Subcutaneous adipose tissue (tissue), 4 donors: ENCODE measurements around the gene NOD2. TPM values are rescaled to one million over a fixed set of nuclear protein-coding genes. Genes with fewer than 3 reads are reported as not detected.

Experiments
- total RNA-seq, 4 donors: library from RNA; depleted of rRNA; stranded (reverse); fragments of >200 nt; gene quantifications; one replicate each; pipeline ENCODE4 v1.1.0, GENCODE V29; 2016
- TF ChIP-seq, protein P1 (sequence below): fragments of 450-650 bp; IDR thresholded peaks from one replicate; pipeline ENCODE4 v1.5.1; 2016; ENCODE audit warnings: low read depth, mild to moderate bottlenecking, control low read depth, antibody characterized with exemption, moderate library complexity

The NOD2 gene
- total RNA-seq, 4 donors from 2014 or later = 0.94 to 10.2 (median 3.1) TPM

DNA sequence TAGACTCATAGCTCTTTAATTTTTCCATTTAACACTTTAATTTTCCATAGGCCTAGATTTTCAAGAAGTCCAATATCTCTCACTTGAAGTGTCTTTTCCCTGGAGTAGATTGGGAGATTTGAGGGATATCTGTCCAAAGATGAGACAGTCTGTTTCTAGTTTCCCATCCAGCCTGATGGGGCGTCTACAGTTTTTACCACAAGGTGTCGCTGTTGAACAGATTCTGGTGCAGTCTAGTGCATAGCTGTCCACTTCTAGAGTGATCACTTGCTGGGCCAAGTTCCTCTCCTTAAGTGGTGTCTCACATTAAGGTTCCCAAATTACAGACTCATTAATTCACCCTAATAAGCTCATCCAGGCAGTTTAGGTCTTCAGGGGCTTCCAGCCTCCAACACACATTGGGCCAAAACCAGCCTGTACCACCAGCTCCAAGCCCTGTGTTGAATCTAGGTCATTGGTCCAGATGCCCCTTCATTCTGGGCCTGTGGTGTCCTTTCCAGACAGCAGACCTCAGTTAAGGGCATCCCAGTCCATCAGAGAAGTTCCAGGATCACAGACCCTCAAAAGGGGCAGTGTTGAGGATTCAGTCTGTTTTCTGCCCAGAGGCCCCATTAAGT lies 21.7 kb upstream of the NOD2 start:
- TF ChIP-seq, protein P1, sequence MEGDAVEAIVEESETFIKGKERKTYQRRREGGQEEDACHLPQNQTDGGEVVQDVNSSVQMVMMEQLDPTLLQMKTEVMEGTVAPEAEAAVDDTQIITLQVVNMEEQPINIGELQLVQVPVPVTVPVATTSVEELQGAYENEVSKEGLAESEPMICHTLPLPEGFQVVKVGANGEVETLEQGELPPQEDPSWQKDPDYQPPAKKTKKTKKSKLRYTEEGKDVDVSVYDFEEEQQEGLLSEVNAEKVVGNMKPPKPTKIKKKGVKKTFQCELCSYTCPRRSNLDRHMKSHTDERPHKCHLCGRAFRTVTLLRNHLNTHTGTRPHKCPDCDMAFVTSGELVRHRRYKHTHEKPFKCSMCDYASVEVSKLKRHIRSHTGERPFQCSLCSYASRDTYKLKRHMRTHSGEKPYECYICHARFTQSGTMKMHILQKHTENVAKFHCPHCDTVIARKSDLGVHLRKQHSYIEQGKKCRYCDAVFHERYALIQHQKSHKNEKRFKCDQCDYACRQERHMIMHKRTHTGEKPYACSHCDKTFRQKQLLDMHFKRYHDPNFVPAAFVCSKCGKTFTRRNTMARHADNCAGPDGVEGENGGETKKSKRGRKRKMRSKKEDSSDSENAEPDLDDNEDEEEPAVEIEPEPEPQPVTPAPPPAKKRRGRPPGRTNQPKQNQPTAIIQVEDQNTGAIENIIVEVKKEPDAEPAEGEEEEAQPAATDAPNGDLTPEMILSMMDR = no peak

DNA sequence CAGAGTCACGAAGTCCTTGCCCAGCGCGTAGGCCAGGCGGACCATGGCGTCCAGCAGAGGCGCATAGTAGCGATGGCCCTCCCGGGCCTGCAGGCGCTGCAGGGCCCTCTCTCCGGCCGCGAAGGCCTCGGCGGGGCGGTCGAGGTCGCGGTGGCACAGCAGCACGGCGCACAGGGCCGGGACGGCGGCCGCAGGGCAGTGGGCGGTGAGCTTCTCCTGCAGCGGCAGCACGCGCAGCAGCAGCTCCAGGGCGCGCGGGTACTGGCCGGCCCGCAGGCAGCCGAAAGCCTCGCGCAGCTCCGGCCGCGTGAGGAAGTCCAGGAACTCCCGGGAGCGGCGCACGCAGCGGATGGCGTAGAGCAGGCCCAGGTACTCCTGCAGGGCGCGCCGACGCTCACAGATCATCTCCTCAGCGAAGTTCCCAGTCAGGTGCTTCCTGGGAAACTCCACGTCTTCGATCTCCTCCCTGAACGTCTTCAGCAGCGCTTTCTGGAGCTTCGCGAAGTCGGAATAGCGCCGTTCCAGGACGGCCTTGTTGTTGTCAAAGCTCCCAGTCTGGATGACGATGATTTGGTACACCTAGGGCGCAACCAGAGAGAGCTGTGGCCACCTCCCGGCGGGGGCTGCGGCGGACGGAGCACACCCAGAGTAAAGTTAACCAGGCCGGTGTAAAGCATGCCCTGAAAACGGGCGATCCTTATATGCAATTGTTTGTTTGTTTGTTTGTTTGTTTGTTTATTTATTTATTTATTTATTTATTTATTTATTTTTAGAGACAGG lies 19.7 kb upstream of the NOD2 start:
- TF ChIP-seq, protein P1 = no peak

DNA sequence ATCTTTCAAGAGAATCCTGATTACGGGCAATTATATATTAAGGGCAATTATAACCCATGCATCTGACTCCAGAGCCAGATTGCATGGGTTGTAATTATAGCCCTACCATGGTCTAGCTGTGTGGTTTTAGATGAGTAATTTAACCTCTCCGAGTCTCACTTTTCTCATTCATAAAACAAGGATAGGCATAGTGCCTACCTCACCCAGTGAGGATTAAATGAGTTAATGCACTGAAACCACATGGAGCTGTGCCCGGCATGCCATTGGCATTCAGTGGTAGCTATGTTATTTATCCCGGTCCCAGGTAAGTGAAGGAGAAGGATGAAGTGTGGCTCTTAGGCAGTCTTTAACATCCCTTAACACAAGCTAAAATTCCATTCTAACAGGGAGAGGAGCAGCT lies 18.6 kb upstream of the NOD2 start:
- TF ChIP-seq, protein P1 = no peak

DNA sequence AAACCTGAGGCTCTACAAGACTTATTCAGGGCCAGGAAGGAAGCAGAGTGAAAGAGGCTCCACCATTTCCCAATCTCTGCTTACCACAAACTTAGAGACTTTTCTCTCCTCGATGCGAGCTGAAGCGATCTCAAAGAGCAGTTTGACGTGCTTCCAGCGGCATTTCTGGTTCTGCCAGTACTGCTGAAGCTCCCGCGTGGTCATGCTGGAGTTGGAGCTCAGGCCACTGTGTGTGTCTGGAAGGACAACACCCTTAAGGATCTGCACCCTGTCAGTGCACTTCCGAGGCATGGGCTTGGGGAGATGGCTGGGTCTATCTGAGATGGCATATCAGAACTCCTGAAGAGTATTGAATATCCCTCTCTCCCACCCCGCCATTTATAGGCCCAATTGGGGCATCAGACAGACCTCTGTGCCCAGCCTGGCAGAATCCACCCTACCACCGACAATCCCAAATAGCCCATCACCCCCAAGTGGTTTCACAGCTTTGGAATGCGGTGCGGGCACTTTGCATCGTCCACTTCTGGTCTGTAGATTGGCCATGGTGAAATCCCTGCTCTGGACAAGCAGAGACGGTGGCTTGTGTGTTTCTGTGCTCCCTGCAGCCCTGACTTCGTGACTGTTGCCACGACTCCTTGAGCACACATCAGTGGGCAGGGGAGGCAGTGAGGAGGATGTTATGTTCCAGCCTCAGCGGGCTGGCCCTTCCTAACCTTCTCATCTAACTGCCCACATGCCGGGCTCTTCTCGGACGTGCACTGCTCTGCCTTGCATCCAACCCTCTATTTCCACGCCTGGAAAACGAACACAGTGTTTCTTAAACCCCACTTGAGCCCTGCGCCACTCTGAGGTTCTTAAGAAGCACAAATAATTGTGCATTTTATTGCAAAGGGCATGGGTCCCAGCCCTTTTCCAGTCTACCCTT lies 17.5 kb upstream of the NOD2 start:
- TF ChIP-seq, protein P1 = no peak

DNA sequence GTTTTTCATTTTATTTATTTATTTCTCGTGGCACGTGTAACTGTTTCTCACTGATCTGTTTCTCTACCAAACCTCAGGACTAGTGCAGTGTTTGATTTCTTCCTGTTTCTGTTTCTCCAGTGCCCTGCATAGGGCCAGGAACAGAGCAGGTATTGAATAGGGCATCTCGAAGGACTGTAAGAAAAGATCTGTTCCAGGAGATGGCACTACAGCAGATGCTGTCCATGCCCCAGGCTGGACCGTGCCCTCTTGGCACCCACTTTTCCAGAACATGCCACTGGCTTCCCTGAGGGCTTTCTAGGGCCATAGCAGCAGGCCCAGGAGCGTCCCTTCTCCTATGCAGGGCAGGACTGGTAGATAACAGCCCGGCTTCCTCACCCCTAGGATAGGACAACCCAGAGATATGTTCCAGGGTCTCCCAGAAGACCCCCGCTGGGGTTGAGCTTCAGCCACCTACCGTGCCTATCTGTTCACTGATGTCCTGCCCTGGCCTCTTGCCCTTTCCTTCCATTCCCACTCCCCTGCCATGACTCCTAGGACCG lies 16.7 kb upstream of the NOD2 start:
- TF ChIP-seq, protein P1 = no peak

DNA sequence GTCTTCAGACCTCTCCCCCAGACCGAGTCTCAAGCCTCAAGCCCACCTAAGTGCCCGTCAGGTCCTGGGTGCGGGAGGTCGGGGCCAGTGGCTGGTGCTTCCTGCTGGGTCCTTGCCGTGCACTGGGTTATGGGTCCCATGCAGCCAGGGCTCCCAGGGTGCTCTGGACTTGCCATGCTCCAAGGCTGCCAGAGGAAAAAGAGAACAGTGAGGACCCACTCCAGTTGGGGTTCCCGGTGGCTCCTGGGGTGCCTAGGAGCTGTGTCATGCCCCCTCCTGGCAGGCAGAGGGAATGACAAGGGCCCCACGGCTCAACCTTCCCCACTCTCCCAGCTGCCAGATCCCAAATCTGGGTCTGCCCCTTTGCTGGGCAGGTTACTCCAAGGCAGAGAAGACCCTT lies 16.1 kb upstream of the NOD2 start:
- TF ChIP-seq, protein P1 = no peak

DNA sequence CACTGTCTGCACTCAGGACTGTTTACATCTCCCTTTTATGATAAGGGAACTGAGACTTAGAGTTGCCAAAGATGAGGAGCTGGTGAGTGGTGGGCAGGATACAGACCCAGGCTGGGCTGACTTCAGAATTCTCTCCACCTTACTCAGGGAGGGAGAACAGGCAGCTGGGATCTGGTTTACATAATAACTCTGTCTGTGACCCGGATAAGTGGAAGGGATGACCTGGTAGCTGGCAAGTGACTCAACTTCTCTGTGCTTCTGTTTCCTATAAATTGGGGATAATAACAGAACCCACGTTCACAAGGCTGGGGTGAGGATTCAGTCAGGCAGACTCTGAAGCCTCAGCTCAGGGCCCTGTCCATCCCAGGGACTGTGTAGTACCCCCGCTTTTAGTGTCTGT lies 14.9 kb upstream of the NOD2 start:
- TF ChIP-seq, protein P1 = no peak
